CD4-positive, alpha-beta T cell treated with Interferon alpha-2 for 1 hour (primary cell): ENCODE measurements around the gene OR10P1.

ENCODE experiments used
- DNase-seq, 2 donors: peaks; one replicate each; pipeline ENCODE4 v3.0.0-alpha.2; 2020 to 2022

Gene OR10P1

GRCh38 chr12:55652352-55652751 lies 15.7 kb downstream of the OR10P1 start:
- DNase-seq = no peak

GRCh38 chr12:55653031-55653430 lies 16.3 kb downstream of the OR10P1 start:
- DNase-seq = no peak

- DNase-seq = no peak
Observed at GRCh38 chr12:55654511-55655214, 18.0 kb downstream of the OR10P1 start.

GRCh38 chr12:55657212-55657611 lies 20.5 kb downstream of the OR10P1 start:
- DNase-seq = no peak

DNA sequence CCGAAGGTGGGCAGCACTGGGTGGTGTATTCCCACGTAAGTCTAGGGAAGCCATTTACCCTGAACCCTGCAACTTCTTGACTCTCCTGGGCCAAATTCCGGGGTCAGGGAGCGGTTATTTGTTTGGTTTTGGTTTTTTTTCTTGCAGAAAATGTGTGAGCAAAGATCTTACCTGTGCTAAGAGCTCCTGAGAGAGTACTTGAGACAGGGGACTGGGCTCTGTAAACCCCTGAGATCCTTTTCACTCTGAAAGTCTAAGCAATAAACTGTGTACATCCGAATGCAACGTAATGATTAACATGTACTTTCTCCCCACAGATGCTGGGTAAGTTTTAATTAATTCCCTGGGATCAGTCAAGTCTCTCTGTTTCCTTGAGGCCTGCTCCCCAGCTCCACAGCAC lies 21.5 kb downstream of the OR10P1 start:
- DNase-seq = no peak

DNA sequence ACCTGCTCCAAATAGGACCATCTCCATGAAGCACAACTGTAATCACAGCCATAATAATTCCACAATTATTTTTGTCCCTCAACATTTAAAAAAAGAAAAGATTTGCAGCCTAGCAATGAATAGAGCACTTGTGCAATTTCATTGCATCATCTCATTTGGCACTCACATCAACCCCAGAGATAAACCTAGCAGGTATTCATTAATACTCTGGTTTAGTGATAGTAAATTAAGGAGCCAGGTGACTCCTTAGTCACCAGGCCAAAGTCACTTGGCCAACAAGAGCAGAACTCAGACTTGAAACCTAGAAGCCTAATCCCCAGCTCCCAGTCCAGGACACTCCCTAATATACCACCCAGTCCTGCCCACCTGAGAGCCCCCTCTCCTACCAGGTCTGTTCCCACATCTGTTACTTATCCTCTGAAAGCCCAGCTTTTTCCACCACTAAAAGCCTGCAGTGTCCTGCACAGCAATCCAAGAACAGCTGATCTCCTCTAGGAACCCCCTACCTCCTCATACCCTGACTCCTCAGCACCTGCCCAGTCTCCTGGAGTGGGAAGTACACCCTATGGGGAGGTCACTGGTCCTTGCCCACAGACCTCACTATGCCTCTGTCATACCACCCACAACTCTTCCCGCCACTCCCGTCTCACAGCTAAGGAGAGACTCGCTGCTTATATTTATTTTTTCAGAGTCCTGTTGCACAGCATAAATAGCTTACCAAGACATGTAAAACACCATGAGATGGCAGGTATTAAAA lies 22.1 kb downstream of the OR10P1 start:
- no peak for DNase-seq

DNA sequence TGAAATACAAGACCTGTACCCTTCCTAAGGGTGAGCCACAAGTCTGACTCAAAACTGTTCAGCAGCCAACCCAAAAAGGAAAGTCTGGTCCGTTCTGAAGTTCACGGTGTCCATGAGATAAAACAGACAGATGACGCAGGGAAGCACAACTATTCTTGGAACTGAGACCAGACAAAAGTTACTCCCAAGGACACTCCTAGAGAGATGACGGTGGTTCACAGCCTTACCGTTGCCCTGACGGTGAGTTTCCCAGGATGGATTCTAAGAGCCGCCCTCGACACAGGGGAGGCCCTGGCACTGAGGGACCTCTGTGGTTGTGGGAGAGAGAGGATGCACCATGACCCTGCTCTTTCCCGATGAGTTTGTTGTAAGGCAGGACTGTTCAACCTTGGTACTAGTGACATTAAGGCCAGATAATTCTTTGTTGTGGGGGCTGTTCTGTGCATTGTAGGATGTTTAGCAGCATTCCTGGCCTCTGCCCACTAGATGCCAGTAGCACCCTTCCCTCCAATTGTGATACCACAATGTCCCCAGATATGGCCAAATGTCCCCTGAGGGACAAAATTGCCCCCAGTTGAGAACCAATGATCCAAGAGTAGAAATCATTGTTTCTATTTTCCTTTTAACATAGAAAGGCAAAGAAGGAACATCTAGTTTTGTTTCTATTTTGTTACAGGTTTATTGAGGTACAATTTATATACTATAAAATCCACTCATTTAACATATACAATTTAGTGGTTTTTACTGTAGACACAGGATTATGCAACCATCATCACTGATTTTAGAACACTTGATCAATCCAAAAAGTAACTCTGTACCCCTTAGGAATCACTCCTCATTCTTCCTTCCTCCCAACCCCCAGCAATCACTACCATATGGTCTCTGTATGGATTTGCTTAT lies 23.0 kb downstream of the OR10P1 start:
- peak in 1 of 2 donors; percentile 26 for DNase-seq

GRCh38 chr12:55663391-55663790 lies 26.7 kb downstream of the OR10P1 start:
- DNase-seq = no peak

DNA sequence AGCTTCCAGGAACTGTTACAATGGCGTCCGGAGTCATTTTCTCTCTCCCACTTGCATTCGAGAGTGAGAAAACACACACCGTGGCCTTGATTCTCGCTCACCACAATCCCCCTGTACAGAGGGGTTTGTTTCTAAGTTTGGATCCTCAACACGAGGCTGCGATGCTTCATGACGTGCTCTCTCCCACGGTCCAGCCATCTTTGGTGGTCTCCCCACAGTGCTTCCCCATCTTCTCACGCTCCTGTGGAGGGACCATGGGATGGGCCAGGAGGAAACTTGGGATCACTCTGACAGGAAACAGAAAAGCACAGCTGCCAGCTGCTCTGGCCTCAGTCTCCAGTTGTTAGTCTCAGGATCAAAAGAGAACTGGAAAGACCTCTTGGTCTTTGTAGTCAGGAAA lies 28.1 kb downstream of the OR10P1 start:
- no peak for DNase-seq

DNA sequence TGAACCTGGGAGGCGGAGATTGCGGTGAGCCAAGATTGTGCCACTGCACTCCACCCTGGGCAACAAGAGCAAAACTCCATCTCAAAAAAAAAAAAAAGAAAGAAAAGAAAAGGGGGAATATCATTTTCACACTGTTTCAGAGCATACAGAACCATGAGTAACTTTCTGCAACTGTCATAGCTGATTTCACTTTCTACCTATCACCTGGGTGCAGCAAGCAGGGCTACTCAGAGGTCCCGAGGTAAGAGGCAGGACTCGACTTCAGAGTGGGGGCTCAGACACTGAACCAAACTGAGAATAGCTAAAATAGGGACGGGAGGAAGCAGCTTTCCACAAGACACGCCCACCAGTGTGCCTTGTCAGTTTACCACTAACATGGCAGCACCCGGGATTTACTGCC lies 29.8 kb downstream of the OR10P1 start:
- DNase-seq = no peak

DNA sequence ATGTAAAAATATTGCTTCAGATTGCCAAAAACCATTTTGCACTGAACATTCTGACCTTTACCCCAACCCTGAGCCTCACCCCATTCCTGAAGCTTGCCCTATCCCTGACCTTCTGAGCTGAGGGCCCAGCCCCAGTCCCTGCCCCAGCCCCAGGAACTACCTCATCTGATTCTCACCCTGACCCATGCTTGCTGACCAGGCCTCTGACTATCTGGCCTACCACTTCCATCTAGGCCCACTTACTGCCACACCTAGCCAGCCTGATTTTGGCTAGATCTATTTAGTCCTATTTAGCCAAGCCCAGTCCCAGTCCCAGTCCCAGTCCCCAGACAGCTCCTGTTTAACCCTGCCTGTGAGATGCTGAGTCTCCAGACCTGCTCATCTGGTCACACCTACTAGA lies 33.6 kb downstream of the OR10P1 start:
- no peak for DNase-seq

DNA sequence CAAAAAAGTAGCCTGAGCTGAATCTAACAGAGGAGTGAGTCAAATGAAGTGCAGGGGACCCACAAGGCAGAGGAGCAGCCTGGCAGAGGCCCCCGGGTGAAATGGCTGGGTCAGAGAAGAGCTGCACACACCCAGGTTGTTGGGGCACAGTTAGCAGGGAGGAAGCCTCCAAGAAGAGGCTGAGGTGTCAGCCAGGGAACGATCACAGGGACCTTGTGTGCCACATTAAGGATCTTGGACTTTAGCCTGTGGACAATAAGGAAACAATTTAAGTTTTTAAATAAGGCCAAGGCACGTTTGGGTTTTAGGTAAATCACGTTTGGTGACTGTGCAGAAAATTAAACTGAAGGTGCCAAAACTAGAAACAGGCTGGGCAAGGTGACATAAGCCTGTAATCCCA lies 35.1 kb downstream of the OR10P1 start:
- no peak for DNase-seq

GRCh38 chr12:55673638-55674037 lies 36.9 kb downstream of the OR10P1 start:
- no peak for DNase-seq

DNA sequence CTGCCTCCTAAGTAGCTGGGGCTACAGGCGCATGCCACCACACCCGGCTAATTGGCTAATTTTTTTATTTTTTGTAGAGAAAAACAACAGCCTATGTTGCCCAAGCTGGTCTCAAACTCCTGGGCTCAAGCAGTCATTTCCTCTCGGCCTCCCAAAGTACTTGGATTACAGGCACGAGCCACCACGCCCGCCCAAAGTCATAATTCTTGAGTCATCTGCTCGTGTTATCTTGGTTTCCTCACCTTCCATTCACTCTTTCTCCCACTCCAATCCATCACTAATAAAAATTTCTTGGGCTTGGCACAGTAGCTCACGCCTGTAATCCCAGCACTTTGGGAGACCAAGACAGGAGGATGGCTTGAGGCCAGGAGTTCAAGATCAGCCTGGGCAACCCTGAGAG lies 39.0 kb downstream of the OR10P1 start:
- peak in 1 of 2 donors; percentile 22 for DNase-seq

- no peak for DNase-seq
Observed at GRCh38 chr12:55676707-55677106, 40.0 kb downstream of the OR10P1 start.

- DNase-seq = no peak
Observed at GRCh38 chr12:55679691-55680090, 43.0 kb downstream of the OR10P1 start.

GRCh38 chr12:55681142-55682077 lies 44.7 kb downstream of the OR10P1 start:
- no peak for DNase-seq

GRCh38 chr12:55682087-55682796 lies 45.5 kb downstream of the OR10P1 start:
- no peak for DNase-seq

- DNase-seq = no peak
Observed at GRCh38 chr12:55683676-55684075, 47.0 kb downstream of the OR10P1 start.

DNA sequence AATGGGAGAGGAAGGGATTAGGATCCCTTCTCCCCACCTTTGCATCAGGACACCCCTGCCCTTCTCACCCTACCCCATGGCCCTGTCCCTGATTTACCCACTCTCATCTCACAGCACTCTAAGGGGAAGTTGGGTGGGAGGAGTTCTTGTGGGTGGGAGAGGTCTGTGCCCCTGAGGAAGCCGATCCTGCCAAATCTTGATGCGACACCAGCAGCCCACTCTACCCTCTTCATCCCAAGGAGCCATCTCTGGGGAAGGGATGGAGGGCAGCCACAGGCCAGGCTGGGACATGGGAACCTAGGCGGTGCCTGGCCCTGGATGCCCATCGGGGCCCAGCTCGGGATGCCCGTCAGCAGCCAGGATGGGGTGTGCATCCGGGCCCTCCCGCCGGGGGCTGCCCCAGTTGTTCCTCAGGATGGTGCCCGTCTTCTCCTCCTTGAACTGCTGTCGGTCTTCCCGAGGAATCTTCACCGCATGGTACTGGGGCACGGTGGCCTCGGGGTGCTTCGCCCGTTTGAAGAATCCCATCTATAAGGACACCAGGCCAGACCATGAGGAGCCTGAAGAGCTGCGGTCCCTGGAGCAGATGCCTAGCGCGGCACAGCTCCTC lies 48.2 kb downstream of the OR10P1 start:
- DNase-seq = no peak

- no peak for DNase-seq
Observed at GRCh38 chr12:55685671-55686070, 49.0 kb downstream of the OR10P1 start.
